ENCODE measurements around the gene LBX1.
A peak's percentile ranks its signal among the peaks of the same experiment; 100 is the strongest.

Gene LBX1

GRCh38 chr10:101241840-101242707 lies 12.8 kb upstream of the LBX1 start:
- DNase-seq, result no peak

DNA sequence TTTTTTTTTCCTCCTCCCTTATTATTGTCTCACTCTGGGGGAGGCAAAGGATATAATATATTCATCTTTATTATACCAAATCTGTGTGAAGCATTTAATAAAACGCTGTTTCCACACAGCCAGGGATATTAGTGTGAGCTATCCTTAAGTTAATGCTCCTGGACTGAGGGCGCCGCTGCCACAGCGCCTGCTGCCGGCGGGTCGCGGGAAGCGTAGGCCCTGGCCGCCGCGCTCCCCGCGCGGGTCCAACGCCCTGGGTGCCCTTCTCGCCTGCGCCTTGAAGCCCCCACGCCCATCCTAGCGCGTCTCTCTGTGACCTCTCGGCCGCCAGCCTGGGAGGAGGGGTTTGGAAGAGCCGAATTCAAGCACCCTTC lies 9.5 kb upstream of the LBX1 start:
- no peak for DNase-seq

DNA sequence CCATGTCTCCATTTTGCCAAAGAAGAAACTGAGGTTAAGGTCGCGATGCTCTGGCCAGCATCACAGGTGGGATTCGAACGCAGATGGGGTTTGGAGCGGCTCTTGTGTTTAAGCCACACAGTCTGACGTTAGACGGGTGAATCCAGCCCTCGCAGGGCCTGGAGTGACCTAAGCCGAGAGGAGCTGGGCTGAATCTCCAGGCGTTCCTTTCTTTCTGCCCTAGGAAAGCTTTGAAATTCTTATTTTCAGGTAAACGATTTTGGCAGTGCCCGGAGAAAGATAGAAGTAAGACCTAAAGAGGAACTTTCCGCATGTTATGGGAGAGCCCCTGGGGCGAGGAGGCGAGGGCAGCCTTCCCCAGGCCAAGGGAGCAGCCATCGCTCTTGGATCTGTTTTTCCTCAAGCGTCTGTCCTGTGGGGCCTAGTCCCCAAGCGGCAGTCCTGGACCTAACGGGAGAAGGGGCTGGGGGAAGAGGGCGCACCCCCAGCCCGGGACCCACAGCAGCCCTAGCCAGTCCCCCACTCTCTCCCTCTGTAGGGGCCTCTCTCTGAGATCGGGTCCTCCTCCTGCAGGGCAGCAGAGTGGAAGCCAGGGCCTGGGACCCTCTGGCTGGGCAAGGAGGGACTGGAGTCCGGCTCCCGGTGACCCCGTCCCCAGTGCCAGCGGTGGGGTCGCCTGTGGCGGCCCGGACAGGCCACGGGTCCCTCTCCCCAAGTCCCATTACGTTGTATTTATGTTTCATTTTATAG lies 8.9 kb upstream of the LBX1 start:
- no peak for DNase-seq

DNA sequence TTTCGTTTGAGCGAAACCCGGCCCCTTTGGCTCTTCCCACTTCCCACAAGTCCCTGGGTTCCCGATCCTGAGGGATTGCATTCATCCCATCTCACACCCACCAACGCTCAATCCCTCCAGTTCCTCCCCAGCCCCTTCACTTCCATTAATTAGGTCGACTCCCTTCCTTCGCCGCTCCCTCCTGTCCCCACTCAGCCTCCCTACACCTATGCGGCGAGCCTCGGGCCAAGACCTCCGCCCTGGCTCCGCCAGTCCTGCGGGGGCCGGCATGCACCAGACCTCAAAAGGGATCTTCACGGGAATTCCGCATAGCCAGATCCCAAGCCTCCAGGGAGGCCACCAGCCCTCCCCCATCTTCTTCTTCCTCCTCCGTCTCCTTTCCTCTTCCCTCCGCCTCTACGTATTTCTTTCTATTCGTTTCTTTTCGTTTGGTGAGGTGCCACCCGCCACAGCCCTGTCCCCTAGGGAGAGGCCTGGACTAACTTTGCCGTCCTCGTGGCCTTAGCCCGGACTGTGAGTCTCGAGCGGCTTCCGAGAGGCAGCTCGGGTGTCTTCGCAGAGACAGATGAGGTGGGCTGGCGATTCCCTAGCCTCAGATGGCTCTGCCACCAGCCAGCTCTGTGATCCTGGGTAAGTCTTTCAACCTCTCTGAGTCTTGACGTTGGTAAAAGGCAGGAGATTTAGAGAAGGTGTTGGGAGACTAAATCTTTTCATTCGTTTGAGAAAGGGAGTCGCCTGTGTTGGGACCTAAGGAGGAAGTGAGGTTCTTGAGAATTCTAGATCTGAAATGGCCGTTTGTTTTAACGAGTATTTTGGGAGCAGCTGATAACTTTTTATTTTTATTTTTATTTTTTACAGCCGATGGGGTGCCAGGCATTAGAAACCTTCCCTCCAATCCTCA lies 8.1 kb upstream of the LBX1 start:
- no peak for DNase-seq

DNA sequence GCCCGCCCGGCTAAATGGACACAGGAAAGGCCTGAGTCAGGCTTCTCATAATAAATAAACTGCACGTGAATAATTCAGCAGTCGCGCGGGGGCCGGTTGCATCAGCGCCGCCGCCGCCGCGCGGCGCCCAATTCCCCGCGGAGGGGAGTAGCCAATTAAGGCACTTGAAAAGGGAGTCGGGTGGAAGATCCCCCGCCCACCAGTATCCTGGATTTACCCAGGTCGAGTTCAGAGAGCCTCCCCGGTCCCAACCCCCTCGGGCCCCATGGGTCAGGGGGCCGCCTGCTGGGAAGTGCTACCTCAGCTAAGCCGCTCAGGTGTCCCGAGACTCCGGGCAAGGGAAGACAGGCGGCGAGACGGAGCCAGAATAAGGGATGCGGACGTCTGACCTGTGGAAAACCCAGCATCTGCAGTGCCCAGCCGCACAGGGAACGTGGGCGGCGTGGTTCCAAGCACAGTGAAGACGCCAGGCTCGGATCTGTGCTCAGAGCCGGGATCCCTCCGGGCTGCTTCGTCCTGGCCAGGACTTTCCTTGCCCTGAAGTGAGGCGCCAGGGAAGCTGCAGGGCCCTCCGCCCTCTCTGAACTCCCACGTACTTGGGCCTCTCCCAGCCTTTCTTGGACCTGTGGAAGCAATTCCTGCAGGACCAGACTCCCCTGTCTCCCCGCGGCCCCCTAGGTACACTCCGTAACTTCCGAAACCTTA lies 7.3 kb upstream of the LBX1 start:
- DNase-seq, result no peak

DNA sequence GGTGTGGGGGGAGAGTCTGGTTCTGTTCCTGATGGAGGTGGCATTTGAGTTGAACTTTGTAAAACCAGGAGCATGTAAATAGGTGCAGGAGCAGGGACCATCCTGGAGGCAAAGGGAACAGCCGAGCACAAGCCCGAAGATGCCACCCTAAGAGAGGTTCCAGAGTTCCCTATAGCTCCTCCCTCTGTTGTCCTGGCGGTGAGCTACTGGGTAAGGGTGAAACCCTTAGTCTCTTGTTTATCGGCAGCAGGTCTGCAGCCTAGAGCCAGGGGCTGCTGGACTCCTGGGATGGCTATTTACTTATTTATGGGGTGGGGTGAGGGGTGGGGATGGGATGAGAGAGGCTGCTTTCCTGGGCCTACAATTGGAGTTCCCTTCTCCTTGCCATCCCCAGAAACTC lies 6.5 kb upstream of the LBX1 start:
- DNase-seq, result no peak

DNA sequence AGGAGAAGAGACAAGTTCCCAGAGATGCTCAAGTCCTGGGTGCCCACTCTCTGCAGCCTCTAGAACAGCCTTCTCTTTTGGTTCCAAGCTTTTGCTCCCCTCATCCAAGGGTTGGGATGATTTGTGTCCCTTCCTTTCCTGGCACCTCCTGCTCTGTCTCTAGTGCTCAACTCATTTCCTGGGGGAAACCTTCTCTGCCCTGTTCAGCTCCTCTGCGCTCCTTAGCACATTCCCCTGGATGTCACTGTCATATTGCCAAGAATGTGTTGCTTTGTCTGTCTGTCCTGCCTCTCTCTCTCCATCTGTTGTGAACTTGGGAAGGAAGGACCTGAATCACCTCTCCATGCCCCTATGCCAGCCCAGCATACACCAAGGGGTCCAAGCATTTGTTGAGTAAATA lies 5.1 kb upstream of the LBX1 start:
- no peak for DNase-seq

DNA sequence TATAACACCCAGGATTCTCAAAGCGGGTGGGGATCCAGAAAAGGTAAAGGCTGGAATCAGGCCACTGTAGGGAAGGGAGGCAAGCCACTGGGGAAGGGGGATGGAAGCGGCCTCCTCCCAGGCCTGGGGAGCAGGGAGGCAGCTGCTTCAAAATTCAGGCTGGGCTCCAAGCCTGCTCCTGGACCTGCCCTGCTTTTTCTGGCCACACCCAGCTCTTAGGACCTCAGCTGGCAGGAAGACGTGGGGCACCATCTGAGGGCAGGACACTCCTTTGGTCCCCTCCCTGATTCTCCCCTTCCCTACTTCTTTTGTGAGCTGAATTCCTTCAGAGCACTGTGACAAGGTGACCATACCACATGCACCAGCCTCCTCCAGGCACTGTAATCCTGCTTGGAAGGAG lies 4.6 kb upstream of the LBX1 start:
- no peak for DNase-seq

GRCh38 chr10:101233443-101233842 lies 4.2 kb upstream of the LBX1 start:
- DNase-seq, result no peak

- DNase-seq, result no peak
Observed at GRCh38 chr10:101231912-101232689, 2.8 kb upstream of the LBX1 start.

DNA sequence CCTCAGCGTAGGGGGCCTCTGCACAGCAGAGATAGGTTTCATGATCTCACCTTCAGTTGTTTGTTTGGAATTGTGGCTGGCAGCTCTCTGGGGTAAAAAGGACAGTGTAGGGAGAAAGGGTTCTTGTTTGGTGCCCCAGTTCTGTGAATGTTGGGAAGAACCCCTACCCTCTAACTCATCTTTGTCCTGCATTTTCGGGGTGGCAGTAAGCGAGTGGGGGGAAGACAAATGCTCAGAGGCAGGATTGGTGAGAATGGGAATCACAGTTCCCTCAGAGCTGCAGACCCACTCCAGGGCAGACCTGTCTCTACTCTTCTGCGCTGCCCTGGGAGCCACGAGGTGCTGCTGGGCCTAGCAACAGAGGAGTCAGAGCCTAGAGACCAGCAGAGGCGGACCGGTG lies 1.8 kb upstream of the LBX1 start:
- DNase-seq, result no peak

DNA sequence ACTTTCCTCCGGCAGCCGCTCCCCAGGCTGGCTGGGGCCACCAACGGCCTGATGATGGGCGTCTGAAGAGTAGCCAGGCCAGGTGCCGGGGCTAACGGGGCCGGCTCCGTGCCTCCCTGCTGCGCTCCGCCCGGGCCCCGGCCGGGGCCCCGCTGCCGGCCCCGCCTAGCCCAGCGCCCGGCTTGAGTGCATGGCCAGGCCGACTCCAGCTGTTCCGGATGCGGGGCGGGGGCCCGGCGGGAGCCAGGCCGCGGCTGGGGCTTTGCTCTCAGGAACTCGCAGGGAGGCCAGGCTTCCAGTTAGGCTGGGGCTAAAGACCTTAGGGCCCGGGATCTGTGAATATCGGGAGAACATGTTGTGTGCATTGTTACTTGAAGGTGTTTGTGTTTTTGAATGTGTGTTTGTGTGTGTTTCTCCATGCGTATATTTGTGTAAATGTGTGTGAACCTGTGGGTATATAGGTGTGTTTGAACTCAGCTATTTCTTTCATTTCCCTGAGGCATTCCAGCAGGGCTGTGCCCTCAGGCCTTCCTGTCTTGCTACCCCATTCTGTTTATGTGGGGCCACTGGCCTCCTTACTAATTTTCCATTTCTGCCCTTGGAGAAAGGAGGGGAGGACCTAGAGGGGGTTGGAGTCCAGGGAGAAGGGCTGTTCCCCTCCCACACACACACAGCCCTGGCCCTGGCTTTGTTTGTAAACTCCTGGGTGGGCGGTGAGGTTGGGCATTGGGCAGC lies 1.1 kb upstream of the LBX1 start:
- DNase-seq, result no peak

DNA sequence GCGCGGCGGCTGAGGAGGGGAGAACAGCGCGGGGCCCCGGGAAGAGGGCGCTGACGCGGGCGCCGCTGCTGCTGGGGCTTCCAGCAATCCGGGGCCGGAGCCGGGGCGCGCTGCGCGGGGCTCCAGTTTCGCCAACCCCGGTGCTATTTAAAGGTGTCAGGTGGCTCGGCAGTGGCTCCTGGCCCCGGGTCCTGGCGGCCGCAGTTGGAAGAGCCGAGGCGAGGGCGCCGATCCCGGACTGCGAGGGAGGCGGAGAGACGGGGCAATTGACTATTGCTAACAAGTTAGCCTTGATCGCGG lies 347 bp downstream of the LBX1 start:
- no peak for DNase-seq

DNA sequence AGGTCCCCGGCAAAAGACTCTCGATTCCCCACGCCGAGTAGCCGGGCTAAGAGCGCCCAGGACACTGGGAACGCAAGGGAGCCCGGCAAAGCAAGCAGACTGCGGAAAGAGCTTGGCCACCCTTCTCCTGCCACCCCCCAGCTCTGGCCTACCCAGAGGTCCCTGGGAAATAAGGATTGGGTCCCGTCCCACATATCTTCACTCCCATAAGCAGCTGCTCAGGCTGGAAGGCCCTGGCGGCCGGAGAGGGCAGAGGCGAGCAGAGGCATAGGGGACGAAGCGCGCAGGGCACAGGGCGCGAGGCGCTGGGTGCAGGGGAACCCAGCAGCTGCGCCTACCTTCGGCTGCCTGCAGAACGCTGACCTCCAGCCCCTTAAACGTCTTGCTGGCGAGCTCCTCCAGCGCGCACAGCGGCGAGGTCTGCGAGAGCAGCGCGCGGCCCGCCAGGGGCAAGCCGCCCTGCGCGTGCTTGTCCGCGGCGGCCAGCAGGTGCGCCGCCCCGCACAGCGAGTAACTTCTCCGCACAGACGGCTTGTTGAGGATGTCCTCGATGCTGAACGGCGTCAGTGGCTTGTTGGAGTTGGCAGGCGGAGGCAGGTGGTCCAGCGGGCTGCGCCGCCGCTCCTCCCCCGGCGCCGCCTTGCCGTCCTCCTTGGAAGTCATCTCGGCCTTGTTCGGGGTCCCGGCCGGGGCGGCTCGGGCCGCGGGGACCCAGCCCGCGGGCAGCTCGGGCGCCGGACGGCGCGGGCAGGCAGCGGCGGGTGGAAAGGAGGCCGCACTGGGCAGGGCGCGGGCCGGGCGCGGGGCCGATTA lies 904 bp downstream of the LBX1 start:
- no peak for DNase-seq

DNA sequence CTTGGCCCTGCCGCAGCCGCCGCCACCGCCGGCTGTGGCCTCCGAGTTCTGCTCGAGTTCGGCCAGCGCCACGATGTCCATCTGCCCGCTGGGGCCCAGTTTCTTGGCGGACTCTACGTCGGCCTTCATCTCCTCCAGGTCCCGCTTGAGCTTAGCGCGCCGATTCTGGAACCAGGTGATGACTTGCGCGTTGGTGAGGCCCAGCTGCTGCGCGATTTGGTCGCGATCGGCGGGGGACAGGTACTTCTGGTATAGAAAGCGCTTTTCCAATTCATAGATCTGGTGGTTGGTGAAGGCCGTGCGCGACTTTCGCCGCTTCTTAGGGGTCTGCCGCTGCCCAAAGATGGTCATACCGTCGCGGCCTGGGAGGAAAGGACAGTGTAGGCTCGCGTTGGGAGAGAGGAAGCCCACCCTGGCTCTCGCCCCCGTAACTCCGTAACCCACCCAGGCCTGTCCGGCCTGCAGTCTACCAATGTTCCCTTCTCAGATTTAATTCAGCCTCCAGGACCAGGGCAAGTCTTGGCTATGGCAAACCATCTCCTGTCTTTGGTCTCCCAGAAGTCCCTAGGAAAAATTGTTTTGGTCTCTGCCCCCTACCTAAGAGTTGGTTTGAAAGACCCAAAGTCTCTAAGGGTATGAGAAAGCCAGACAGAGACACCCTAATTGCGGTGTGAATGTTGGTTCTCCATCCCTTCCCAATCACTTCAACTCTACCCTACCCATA lies 1.7 kb downstream of the LBX1 start:
- DNase-seq, result no peak

DNA sequence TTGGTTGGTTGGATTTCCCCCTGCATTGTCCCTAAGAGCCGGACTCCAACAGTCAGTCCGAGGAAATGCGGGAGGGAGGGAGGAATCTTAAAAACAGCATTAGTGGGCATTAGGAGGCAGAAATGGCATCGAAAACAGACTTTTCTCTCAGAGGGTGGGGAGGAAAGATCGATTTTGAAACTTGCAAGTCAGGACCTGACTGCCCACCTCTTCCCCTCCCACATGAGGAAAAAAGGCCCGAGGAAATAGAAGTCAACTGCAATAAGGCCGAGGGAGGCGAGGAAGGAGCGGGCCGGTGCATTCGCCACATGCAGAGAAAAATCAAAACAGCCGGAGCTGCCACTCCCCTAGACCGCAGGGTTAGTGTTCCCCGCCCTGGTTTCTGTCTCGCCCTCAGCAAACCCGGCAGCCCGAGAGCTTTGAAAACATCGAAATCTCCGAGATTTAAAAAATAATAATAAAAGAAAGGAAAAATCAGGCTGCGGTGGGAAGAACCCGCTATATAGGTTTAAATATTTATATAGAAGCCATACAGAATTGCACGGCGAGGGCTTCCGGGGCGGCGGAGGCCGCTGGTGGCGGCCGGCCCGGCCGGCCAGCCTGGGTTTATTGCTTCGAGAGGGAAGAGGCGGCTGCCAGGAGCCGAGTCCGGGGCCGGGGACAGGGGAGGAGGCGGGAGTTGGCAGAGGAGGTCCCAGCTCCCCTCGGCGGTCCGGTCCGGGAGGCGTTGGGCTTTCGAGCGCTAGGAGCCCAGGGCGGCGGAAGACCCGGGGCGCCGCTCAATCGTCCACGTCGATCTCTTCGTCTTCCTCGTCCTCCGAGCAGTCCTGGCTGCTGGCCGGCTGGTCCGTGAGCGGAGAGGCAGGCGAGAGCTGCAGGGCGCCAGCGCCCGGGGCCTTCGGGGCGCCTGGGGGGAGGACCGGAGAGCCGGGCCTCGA lies 2.5 kb downstream of the LBX1 start:
- peak; percentile 42 for DNase-seq

DNA sequence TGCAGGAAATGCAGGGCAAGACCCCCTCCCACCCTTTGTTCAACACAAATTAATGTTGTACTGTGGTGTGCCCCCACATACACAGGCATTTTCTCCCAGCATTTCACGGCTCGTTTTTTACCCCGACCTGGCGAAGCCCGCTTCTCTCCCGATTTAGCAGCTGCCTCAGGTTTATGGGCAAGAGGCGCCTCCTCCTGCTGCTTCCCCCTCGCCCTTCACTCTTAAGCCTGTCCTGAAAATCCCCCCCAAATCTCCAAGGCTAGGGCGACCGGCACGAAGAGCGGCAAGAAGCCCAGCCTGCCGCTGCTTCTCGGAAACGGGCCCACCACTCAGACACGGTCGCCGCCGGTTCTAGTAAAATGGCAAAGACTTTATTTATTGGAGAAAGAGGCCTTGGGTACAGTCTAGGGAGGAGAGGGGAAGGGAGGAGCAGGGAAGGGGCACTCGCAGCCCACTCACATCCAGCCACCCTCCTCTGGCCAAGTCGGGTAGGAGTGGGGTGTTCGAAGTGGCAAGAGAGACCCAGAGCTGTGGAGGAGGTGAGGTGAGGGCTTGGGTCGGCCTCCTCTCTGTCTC lies 3.3 kb downstream of the LBX1 start:
- DNase-seq, result no peak
